Measurements from ENCODE around the gene CPNE8.

CPNE8 gene

GRCh38 chr12:38892976-38893375 is 12.4 kb downstream of the CPNE8 start:
- no peak for DNase-seq

DNA sequence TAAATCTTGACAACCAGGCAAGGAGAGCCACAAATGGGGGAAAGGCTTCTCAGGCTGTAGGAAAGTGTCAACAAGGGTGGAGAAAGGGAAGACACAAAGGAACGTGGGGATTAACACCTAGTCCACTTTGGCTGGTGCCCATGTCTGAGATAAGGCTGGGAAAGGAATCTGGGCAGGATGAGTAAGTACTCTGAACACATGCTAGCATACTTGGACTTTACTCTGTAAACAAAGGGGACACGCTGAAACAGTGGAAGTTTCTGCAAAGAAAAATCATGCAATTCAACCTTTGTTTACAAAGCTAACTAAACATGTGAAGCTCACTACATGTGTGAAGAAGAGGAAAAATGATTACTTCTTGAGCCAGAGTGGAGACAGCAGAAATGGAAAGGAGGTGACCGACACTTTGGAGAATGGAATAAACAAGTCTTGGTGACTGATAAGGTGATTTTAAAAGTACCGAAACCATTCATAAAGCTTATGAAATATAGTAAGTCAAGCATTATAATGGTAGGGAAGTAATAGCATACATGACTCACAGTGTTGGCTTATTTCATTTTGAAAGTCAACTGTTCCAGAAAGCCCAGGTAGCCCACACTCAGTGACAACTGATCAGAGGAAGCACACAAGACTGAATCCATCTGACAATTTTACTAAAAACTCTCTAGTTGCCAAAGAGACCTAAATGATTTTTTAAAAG is 13.2 kb downstream of the CPNE8 start:
- no peak for DNase-seq

DNA sequence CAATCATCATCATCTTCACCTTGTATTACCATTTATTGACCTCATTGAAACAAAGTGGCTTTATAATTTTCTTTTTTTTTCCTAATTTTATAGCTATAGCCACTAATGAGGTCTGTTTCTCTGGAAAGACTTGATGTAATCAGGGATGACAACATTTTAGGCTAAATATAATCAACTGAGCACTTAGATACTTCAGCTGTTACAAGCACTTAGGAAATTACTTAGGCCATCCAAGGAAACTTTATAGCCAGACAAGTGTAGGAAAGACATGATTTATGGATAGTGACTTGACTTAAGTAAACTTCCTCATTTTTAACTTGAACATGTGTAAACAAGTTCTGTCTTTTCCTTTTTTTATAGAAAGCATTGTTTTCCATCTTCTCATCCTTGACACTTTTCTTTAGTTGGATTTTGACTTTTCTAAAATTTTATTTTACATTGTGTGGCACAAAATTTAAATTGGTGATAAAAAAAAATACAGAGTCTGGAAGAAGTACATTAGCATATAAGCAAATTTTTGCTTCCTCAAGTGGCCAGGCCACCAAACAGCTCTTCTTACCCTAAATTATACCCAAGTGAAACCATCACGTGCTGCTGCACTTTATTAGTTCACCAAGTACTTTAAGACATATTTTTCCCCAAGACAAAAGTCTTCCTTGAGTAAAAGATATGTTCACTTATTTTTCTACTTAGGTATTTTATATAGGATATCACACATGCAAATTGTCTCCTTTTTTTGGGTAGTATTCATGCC is 15.1 kb downstream of the CPNE8 start:
- no peak for DNase-seq

DNA sequence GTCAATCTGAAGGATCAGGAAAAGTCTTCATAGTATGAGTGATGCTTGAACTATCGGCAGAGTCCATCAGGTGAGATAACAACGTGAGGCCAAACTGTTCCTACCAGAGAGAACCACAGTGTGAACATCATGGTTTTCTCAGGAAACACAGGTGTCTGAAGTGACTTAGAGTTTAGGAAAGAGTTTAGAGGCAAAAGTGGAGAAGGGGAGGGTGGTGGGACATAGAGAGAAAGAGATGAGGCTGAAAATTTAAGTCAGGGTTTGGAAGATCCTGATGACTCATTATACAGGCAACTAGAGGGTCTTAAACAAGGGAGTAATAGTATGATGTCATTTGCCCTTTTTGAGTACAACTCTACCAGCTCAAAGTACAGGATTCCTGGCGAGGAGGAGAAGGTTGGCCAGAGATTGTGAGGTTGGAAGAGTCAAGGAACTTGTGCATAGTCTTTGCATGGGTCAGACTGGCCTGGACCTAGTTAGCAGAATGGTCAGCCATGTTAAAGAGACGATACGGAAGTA is 16.0 kb downstream of the CPNE8 start:
- no peak for DNase-seq

DNA sequence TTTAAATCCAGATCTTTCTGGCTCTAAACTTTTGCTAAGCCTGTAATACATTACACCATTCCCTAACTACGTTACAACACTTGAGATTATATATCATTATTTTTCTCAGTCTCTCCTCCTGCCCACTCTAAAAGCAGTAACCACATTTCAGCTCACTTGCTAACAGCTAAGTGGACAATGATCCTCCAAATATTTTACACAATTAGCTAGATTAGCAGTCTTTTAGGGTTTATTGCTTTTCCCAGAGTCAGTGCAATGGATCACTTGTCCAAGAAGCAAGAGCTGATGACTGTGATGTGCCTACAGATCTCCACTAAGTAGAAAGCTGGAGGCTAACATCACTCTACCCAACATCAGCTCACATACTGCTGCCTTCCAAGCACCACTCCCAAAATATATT is 17.6 kb downstream of the CPNE8 start:
- no peak for DNase-seq

- DNase-seq = no peak
Measured at GRCh38 chr12:38886931-38887330, 18.5 kb downstream of the CPNE8 start.

DNA sequence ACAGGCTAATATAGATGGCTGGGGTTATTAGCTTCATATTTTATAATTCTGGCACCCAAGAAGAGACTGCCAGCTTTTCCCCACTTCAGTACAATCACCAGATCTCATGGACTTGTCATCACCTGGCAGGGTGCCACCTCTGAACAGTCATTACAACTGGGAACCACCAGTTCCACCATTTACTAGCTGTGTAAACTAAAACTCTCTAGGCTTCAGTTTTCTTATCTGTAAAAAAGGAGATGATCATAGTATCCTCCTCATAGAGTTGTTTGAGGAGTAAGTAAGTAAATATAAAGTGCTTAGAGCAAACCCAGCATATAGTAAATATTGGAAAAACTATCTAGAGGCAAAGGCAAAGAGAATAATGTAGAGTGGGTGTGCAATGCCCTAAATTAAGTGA is 19.3 kb downstream of the CPNE8 start:
- DNase-seq = peak; percentile 15

DNA sequence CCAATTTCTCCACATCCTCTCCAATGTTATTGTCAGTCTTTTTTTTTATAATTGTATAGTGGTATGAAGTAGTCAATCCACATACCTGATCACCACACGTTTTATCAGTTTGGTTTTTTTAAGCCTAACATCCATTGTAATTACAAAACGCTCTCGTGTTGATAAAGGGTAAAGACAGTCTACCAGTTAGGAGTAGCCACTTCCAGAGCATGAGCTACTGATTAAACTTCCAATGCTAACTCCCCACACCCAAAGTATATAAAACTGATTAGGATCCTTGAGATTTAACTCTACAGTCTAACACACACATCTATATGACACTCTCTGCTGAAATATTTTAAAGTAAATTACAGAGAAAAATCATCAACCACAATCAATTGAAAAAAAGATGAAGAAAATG is 20.7 kb downstream of the CPNE8 start:
- DNase-seq = no peak

DNA sequence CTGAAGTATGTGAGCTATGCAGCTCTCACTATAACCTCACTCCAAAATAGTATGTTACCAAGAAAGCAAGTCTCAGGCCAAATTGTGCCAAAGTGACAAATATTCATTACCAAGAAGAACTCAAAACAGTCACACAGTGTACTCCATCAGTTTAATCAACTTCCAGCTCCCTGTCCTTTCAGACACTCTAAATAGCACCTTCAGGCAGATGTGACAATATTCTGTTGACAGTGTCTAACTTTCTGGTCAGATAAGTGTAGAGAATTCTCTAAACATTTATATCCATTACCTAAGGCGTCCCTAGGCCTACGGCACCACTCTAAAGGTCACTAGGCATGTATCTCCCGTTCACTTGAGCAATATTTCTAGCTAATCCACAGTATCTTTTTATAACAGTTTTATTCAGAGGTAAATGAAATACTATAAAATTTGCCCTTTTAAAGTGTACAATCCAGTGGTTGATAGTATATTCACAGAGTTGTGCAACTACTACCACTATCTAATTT is 21.7 kb downstream of the CPNE8 start:
- no peak for DNase-seq

GRCh38 chr12:38880288-38880687 is 25.1 kb downstream of the CPNE8 start:
- no peak for DNase-seq

DNA sequence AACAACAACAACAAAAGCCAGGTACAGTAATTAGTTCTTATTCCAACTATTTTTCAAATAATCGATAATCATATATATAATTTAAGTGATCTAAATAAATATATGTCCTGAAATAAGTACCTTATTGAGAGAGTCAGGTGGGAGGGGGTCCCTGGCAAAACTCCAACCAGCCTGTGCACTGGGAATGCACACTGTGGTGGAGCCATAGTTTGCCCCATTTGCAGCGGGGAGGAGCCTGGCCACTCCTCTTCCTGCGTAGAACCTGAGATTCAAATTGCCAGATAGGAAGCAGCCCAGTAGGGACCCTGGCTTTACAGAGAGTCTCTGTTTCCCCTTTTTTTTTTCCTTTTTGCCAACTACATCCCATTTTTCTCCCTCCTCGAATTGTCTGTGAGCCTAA is 26.4 kb downstream of the CPNE8 start:
- DNase-seq = no peak

DNA sequence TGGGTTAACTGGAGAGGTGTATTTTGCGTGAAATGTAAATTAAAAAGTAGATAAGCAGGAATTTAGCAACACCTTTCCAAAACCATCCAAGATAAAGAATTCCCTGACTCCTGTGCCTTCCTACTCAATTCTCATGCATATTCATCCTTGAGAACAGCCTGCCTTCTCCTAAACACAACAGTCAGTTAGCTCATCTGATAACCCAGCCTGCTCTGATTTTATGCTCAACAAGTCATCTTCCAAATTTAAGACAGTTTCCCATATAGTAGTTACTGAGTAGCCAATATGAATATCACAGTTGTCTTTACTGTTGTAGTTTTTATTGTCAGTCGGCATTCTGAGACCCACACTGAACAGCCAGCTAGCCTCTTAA is 27.1 kb downstream of the CPNE8 start:
- DNase-seq = no peak

DNA sequence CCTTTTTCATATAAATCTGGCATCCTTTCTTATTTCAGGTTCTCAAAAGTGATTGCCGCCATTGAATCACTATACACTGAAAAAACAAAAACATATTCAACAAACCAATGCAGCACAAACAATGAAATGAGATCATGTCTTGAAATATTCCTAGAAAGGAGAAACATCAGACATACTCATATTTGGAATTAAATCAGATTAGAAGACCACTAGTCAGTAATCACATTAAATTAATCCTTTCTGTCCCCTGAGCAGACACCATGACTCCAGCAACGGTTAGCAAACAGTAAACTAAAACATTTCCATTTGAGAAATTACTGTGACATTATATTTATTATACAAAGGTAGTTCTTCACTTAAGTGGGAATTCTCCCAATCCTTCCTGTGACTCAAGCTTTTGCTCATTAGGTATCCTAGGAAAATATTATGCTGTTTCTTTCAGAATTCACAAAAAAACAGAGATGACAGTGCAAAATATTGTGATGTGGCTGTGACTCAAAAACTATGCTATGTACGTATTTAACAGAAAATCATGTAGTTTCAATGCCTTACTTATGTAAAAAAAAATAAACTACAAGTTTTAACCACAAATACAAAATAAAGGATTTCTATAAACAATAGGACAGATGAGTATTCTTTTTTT is 29.7 kb downstream of the CPNE8 start:
- no peak for DNase-seq

- DNase-seq = no peak
Measured at GRCh38 chr12:38872561-38872960, 32.8 kb downstream of the CPNE8 start.

DNA sequence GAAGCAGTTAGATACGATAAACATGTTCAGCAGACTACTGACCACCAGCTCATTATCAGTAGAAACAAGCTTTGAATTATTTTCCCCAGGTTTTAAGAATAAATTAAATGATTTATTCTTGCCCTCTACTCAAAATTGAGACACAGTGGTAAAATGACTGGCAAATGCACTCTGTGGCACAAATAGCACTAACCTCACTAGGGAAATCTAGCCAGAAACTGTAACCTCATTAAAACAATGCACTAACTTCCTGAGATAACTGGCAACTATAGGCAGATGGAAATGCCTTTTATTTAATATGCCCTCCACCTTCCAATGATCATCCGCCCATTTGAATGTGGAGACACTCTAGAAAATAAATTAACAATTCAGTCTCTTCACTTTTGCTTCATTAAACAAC is 33.2 kb downstream of the CPNE8 start:
- DNase-seq = no peak

DNA sequence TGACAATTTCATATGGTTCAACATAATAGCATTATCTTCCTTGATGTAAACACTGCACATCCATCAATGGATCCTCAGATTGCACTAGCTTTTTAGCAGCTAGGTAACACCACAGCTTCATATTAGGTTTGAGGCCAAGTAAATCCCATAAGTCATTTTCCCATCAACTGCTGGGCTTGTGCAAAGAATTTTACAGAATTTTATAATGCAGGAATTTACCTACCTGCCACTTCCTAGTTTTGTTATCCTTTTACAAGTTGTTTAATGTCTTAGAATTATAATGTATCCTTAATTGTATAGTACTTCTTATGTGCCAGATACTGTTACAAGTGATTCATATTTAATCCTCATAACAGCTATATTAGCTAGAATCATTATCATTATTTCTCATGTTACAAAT is 36.4 kb downstream of the CPNE8 start:
- no peak for DNase-seq

DNA sequence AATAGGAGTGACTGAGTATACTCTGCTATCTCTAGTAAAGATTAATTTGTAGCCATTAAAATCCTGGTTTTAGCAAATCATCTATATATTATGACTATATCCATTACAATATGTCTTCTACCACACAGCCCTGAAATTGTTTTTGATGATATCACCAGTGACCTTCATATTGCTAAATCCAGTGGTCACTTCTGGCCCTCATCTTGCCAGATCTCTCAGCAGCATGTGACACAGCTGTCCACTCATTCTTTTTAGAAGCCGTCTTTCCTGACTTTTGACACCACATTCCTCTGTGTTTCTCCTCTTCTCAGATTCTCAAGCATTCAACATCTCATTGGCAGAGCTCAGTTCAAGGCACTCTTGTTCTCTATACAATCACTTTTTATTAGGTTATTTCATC is 54.9 kb downstream of the CPNE8 start:
- no peak for DNase-seq

DNA sequence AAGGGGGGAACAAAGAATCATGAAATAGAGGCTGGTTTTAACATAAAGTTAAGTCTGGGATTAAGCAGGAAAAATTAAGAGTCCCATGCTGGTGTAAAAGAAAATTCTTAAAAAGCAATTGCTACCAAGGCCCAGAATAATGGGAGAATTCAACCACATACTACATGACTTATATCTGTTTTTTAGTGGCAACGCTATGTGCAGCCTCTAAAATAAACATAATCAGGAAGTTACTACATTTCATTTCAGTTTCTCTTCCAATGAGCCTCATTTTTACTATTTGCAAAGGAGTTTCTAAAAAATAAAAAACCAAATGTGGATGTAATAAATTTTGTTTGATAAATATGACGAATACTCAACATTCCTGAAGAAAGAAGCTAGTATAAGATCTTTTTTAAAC is 58.1 kb downstream of the CPNE8 start:
- no peak for DNase-seq

GRCh38 chr12:38844267-38844666 is 61.1 kb downstream of the CPNE8 start:
- DNase-seq = no peak

- DNase-seq = no peak
Measured at GRCh38 chr12:38838056-38838850, 67.1 kb downstream of the CPNE8 start.

DNA sequence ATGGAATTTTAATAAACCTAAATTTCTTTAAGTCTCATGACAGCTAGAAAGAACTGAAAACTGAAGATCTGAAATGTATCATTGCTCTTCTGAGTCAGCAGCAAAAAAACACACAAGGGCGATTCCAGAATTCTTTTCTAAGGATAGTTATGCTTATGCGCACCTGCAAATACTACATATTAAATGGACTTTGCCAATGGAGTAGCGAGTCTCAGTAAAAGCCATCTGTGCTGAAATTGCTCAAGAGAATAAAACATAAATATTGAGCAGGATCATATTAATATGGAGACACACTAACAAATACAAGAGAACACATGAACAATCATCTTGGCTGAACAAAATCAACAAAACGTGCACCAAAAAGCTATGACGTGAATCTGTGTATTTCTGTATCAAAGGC is 73.7 kb downstream of the CPNE8 start:
- DNase-seq = no peak

GRCh38 chr12:38825006-38825405 is 80.4 kb downstream of the CPNE8 start:
- DNase-seq = no peak

DNA sequence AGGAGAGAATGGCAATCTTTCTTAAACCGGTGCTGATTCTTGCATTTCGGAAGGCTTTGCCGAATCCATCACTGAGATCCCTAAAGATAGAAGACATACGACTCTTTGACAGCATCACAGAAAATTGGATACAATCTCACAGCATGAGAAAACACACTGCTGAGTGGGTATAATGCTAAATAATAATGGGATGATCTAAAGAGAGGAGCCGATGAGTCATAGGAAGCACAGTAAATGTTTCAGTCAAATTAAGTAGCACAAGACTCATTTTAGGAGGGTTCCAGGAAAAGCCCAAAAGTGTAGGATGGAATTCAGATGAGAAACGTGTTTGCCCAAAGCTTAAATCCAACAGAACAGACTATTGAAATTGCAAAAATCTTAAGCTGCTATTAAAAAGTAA is 81.7 kb downstream of the CPNE8 start:
- no peak for DNase-seq

Measured in T1000 (cell line).